HG03135 (cell line): ENCODE results near the gene TAS2R43.
"Not testable (repeated sequence)": the region's sequence is repeated elsewhere in the genome, so short reads cannot be mapped to it uniquely, and the experiment has no call there.

Source experiments
- ATAC-seq: cut with Tn5 transposase; IDR thresholded peaks from one replicate; pipeline ENCODE4 v1.9.1; 2021; ENCODE audit warnings: mild to moderate bottlenecking, moderate library complexity; ENCODE audit not compliant: unreplicated experiment

Gene TAS2R43

DNA sequence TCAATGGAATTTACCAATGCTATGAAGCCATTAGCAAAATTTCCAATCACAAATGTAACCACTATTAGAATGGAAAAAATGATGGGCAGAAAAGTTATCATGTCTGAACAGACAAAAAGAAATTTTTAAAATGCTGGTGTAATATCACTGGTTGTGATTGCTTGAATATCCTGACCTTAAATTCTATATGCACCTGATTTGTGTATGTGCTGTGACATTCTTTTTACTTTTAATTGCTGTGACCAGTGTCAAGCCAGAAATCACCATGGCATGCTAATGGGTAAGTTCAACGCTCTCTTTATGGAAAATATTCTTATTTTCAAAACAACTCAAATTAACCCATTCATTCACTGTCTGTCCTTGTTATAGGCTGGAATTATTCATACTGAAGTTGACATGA is 29.9 kb downstream of the TAS2R43 start, which contains the start of gene TAS2R46:
TAS2R46 (minus strand) TSS at position 101 of the 400 bp plus-strand sequence; CDS start at position 101, 0 bp downstream.
- ATAC-seq = not testable (repeated sequence)

DNA sequence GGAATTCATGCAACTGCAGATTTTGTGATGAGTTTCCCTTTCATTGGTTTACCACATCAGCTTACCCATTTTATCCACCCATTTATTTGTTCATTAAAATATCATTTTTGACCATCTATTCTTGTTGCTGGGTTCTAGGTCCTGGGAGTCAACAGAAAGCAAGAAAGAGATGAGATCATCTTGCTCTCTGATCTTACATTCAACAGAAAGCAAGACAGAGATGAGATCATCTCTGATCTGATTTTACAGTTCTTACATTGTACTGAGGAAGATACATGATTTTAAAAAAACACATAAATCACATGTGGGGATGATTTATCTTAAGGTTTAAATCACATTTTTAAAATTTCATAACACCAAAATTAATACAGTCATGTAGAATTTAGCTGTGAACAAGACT is 32.3 kb downstream of the TAS2R43 start:
- no peak for ATAC-seq

DNA sequence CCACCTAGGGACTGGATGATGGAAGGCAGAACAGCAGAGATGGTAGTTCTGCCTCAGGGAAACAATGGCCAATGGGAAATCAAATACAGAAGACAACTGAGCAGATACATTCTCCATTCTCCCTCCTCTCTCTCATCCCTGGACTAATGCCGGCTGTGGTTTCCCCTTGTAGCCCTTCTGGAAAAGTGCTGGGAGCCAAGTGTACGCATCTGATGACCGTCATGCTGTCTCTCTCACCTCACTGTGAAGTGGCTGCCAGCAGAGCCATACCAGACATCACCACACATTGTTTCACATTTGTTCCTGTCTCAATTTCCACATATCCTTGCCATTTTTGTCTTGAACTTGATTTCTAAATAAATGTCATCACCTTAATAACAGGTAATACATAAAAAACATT is 33.1 kb downstream of the TAS2R43 start:
- no peak for ATAC-seq

DNA sequence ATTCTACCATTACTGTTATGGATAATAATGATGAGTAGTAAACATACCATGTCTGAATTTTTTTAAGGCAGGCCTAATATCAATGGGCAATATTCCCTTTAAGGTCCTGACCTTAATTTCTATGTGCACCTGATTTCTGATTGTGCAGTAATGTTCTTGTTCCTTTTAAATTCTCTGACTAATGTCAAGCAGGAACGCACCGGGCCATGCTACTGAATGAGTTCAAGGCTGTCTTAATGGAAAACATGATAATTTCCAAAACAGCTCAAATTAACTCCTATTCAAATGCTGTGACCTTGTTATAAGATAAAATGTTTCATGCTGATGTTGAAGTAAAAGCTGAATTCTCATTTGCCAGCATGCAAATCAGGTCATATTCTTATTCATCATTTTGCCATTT is 36.8 kb downstream of the TAS2R43 start:
- no peak for ATAC-seq

DNA sequence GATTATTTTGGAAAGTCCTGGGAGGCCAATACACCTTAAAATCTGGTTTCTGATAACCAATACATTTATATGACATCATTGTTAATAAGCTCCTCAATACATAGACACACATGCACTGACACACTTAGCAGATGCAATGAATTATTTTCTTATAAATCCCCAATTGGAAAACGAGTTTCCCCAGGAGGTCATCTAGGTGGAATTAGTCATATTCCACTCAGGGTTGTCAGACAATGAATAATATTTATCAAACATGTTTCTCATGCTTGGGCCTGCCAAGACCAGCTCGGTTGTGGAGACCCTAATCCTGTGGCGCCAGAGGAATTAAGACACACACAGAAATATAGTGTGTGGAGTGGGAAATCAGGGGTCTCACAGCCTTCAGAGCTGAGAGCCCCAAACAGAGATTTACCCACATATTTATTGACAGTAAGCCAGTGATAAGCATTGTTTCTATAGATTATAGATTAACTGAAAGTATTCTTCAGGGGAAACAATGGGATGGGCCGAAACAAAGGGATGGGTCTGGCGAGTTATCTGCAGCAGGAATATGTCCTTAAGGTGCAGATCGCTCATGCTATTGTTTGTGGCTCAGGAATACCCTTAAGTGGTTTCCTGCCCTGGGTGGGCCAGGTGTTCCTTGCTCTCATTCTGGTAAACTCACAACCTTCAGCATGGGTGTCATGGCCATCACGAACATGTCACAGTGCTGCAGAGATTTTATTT is 42.1 kb downstream of the TAS2R43 start:
- ATAC-seq = not testable (repeated sequence)

DNA sequence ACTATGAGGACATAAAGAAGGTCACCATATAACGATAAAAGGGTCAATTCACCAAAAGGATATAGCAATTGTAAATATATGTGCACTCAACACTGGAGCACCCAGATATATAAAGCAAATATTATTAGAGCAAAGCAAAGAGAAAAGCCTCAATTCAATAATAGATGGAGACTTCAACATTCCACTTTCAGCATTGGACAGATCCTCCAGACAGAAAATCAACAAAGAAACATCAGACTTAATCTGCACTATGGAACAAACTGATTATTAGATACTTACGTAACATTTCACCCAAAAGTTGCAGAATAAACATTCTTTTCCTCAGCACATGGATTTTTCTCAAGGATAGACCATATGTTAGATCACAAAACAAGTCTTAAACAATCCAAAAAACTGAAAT is 50.7 kb downstream of the TAS2R43 start:
- ATAC-seq = not testable (repeated sequence)
